ENCODE data around the gene SMCO4. TPM values are rescaled to one million over a fixed set of nuclear protein-coding genes. Genes with fewer than 3 reads are reported as not detected.

Gene SMCO4
- total RNA-seq, 1 experiment from 2014 or later: 50.1 TPM

DNA sequence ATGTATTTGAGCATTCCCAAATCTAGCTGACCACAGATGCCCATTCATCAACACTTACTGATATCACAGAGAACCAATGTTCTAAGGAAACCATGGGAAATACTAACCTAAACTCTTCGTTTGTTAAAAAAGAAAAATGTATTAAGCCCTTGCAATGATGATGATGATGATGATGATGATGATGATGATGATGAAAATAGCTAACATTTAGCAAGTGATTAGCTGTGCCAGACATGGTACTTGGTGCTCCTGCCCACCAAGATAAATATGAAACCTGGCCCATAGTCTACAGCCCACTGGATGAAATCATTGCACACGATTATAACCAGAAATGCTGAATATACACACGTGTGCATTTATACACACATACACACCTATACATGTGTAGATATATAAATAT is 37.5 kb downstream of the SMCO4 start:
- ChIA-PET POLR2A (no interaction called here), CTCF (no interaction called here)
- H3K27ac Mint-ChIP-seq: no peak overlapping the region

More for the DNA sequence above, 37.5 kb downstream of the SMCO4 start:
- Mint-ChIP-seq H3K36me3 (peaks cover 50% of the 10 kb centered on the region), H3K4me3 (no peak overlapping the region), H3K27me3 (ENCODE audit: low read depth) (no peaks in the 10 kb centered on the region), H3K9me3 (peaks cover 26% of the 10 kb centered on the region), H3K4me1 (no peaks in the 10 kb centered on the region; the same call in 1 of the 2 replicates)
- no peak for ATAC-seq
- no peak for DNase-seq (ENCODE audit: low spot score)
- TF ChIP-seq, protein P1, sequence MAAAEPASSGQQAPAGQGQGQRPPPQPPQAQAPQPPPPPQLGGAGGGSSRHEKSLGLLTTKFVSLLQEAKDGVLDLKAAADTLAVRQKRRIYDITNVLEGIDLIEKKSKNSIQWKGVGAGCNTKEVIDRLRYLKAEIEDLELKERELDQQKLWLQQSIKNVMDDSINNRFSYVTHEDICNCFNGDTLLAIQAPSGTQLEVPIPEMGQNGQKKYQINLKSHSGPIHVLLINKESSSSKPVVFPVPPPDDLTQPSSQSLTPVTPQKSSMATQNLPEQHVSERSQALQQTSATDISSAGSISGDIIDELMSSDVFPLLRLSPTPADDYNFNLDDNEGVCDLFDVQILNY (CRISPR knock-in tag; IDR thresholded peaks at IDR 0.05): no peak
- TF ChIP-seq ETV6 (CRISPR knock-in tag; IDR thresholded peaks at IDR 0.05) (no peak), EMX1 (CRISPR knock-in tag; IDR thresholded peaks at IDR 0.05) (no peak), CREM (CRISPR knock-in tag; IDR thresholded peaks at IDR 0.05) (no peak), ZNF671 (CRISPR knock-in tag; IDR thresholded peaks at IDR 0.05) (no peak), GRHL2 (CRISPR knock-in tag; IDR thresholded peaks at IDR 0.05; ENCODE audit: insufficient replicate concordance, severe bottlenecking) (no peak), CBFB (CRISPR knock-in tag; IDR thresholded peaks at IDR 0.05; ENCODE audit: low read depth) (no peak), RORB (CRISPR knock-in tag; IDR thresholded peaks at IDR 0.05) (no peak), TP53 (CRISPR knock-in tag; IDR thresholded peaks at IDR 0.05) (no peak), ZNF423 (CRISPR knock-in tag; IDR thresholded peaks at IDR 0.05) (no peak), IRF2 (CRISPR knock-in tag; IDR thresholded peaks at IDR 0.05; ENCODE audit: borderline replicate concordance, low read depth) (no peak), HMGA2 (CRISPR knock-in tag; IDR thresholded peaks at IDR 0.05) (no peak)
- TF ChIP-seq, protein P2, sequence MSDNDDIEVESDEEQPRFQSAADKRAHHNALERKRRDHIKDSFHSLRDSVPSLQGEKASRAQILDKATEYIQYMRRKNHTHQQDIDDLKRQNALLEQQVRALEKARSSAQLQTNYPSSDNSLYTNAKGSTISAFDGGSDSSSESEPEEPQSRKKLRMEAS (CRISPR knock-in tag; IDR thresholded peaks at IDR 0.05): no peak
- TF ChIP-seq, protein P3, sequence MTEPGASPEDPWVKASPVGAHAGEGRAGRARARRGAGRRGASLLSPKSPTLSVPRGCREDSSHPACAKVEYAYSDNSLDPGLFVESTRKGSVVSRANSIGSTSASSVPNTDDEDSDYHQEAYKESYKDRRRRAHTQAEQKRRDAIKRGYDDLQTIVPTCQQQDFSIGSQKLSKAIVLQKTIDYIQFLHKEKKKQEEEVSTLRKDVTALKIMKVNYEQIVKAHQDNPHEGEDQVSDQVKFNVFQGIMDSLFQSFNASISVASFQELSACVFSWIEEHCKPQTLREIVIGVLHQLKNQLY (CRISPR knock-in tag; IDR thresholded peaks at IDR 0.05): no peak
- TF ChIP-seq, protein P4, sequence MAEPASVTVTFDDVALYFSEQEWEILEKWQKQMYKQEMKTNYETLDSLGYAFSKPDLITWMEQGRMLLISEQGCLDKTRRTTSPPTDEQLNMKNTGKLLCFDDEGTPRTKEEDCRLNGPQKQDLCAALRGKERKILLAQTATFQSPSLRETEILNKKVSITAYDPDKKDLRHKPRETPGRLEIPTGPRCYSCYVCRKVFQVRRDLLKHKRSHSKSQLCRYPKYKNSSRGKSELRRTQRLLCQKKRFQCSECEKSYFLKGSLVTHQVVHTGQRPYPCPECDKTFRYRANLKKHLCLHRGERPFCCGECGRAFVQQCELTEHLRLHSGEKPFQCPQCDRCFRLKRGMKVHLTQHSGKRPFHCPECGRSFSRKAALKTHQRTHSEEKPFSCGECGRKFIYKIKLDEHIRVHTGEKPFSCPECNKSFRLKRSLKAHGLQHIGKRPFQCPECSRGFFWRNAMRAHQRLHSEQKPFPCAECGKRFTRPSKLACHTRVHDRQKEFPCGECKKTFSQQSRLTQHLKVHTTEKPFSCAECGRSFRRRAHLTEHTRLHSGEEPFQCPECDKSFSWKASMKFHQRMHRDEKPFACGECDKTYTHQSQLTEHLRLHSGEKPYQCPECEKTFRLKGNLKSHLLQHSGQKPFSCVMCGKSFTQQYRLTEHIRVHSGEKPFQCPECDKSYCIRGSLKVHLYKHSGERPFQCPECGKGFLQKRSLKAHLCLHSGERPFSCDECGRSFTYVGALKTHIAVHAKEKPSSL (CRISPR knock-in tag; conservative IDR thresholded peaks at IDR 0.05): no peak
- TF ChIP-seq, protein P5, sequence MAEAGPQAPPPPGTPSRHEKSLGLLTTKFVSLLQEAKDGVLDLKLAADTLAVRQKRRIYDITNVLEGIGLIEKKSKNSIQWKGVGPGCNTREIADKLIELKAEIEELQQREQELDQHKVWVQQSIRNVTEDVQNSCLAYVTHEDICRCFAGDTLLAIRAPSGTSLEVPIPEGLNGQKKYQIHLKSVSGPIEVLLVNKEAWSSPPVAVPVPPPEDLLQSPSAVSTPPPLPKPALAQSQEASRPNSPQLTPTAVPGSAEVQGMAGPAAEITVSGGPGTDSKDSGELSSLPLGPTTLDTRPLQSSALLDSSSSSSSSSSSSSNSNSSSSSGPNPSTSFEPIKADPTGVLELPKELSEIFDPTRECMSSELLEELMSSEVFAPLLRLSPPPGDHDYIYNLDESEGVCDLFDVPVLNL (CRISPR knock-in tag; IDR thresholded peaks at IDR 0.05; ENCODE audit: borderline replicate concordance, low read depth): no peak
- TF ChIP-seq, protein P6, sequence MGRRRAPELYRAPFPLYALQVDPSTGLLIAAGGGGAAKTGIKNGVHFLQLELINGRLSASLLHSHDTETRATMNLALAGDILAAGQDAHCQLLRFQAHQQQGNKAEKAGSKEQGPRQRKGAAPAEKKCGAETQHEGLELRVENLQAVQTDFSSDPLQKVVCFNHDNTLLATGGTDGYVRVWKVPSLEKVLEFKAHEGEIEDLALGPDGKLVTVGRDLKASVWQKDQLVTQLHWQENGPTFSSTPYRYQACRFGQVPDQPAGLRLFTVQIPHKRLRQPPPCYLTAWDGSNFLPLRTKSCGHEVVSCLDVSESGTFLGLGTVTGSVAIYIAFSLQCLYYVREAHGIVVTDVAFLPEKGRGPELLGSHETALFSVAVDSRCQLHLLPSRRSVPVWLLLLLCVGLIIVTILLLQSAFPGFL (CRISPR knock-in tag; IDR thresholded peaks at IDR 0.05; ENCODE audit: borderline replicate concordance): no peak
- TF ChIP-seq, protein P7, sequence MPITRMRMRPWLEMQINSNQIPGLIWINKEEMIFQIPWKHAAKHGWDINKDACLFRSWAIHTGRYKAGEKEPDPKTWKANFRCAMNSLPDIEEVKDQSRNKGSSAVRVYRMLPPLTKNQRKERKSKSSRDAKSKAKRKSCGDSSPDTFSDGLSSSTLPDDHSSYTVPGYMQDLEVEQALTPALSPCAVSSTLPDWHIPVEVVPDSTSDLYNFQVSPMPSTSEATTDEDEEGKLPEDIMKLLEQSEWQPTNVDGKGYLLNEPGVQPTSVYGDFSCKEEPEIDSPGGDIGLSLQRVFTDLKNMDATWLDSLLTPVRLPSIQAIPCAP (CRISPR knock-in tag; IDR thresholded peaks at IDR 0.05): no peak
- TF ChIP-seq, protein P8, sequence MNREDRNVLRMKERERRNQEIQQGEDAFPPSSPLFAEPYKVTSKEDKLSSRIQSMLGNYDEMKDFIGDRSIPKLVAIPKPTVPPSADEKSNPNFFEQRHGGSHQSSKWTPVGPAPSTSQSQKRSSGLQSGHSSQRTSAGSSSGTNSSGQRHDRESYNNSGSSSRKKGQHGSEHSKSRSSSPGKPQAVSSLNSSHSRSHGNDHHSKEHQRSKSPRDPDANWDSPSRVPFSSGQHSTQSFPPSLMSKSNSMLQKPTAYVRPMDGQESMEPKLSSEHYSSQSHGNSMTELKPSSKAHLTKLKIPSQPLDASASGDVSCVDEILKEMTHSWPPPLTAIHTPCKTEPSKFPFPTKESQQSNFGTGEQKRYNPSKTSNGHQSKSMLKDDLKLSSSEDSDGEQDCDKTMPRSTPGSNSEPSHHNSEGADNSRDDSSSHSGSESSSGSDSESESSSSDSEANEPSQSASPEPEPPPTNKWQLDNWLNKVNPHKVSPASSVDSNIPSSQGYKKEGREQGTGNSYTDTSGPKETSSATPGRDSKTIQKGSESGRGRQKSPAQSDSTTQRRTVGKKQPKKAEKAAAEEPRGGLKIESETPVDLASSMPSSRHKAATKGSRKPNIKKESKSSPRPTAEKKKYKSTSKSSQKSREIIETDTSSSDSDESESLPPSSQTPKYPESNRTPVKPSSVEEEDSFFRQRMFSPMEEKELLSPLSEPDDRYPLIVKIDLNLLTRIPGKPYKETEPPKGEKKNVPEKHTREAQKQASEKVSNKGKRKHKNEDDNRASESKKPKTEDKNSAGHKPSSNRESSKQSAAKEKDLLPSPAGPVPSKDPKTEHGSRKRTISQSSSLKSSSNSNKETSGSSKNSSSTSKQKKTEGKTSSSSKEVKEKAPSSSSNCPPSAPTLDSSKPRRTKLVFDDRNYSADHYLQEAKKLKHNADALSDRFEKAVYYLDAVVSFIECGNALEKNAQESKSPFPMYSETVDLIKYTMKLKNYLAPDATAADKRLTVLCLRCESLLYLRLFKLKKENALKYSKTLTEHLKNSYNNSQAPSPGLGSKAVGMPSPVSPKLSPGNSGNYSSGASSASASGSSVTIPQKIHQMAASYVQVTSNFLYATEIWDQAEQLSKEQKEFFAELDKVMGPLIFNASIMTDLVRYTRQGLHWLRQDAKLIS (CRISPR knock-in tag; IDR thresholded peaks at IDR 0.05; ENCODE audit: borderline replicate concordance): no peak

Data from WTC11 (cell line).